Measurements from ENCODE around the gene LRTM2.

Gene LRTM2

DNA sequence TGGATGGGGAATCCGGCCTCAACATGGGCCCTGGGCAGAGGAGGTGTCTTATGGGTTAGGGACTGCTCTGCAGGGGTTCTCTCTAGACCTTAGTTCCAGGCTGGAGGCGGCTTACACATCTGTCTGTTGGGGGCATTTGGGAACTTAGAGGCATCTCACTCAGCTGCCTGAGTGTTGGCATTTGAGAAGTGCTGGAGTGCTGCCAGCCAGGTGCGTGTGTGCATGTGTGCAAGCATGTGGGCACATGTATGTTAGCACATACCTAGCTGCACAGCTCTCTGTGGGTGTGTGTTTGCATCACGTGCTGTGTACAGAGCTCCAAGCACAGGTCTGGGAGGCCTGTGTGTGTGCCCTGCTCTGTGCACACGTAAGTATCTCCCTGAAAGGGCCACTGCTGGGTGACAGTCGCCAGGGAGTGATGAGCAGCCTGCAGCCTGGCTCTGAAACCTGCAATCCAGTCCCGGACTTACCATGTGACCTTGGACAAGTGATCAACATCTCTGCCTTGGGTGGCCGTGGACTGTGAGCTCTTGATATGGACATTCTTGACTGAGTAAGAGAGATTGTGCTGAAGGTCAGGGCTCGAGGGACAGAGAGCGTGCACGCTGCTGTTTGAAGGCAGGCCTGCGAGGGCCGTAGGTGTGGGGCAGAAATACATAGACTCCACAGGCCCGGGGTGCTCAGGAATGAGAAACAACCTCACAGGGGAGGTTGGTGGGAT, 5.2 kb downstream of the LRTM2 start:
- ChIA-PET POLR2A (no interaction called here), CTCF (no interaction called here)
- TF ChIP-seq GLIS1 (tag by site-specific recombination; IDR thresholded peaks at IDR 0.05) (peak; percentile 72), ZNF600 (tag by site-specific recombination; IDR thresholded peaks at IDR 0.05) (no peak)
- Histone ChIP-seq H3K27ac (ENCODE audit: extremely low read depth, low read depth, low read length) (no peak overlapping the region), H3K36me3 (ENCODE audit: control insufficient read depth in 2 of 2, insufficient read depth in 1 of 2, low read length in 2 of 2) (no peaks in the 10 kb centered on the region), H3K4me1 (ENCODE audit: control insufficient read depth, insufficient read depth, low read length) (no peaks in the 10 kb centered on the region), H3K4me3 (ENCODE audit: low read depth, low read length) (no peak overlapping the region), H3K9me3 (ENCODE audit: control insufficient read depth, insufficient read depth, low read depth, low read length) (no peaks in the 10 kb centered on the region)

DNA sequence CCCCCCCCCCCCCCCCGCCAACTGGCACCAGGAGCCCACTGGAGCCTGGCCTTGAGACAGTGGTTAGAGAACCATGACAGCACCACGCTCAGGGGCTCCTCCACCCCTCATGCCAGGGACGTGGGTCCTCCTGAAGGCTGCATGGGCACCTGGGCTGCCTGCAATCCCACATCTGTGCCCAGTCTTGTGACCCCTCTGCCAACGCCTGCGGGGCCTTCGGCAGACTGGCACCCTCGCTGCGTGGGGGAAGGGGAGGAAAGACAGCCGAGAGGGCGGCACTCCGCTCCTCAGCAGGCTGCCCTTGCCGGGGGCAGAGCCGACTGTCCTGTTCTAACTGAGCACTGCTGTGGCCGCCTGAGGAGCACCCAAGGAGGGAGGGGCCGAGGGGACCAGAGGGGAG, 6.0 kb downstream of the LRTM2 start:
- CTCF ChIA-PET, result no interaction called here
- no peaks in the 10 kb centered on the region for H3K9me3 ChIP-seq (ENCODE audit: control insufficient read depth, insufficient read depth, low read depth, low read length)
- H3K4me3 ChIP-seq (ENCODE audit: low read depth, low read length), result no peak overlapping the region
- TF ChIP-seq ZNF791 (tag by site-specific recombination; IDR thresholded peaks at IDR 0.05) (no peak), ZNF202 (tag by site-specific recombination; IDR thresholded peaks at IDR 0.05; ENCODE audit: borderline replicate concordance) (no peak), GLIS2 (tag by site-specific recombination; IDR thresholded peaks at IDR 0.05) (no peak), ZXDB (tag by site-specific recombination; IDR thresholded peaks at IDR 0.05) (no peak), TRIM28 (IDR thresholded peaks at IDR 0.05; ENCODE audit: borderline replicate concordance, low read length) (no peak), ZNF366 (tag by site-specific recombination; conservative IDR thresholded peaks at IDR 0.05) (no peak), ZNF157 (tag by site-specific recombination; IDR thresholded peaks at IDR 0.05) (no peak), ZNF114 (tag by site-specific recombination; IDR thresholded peaks at IDR 0.05) (no peak), REPIN1 (tag by site-specific recombination; IDR thresholded peaks at IDR 0.05; ENCODE audit: low read depth) (no peak), ZNF701 (tag by site-specific recombination; IDR thresholded peaks at IDR 0.05) (no peak), ZNF660 (tag by site-specific recombination; IDR thresholded peaks at IDR 0.05) (no peak), ZBTB7A (tag by site-specific recombination; IDR thresholded peaks at IDR 0.05; ENCODE audit: low read depth) (no peak), ZNF561 (tag by site-specific recombination; IDR thresholded peaks at IDR 0.05; ENCODE audit: borderline replicate concordance) (no peak), ZNF121 (tag by site-specific recombination; IDR thresholded peaks at IDR 0.05) (no peak), YY2 (tag by site-specific recombination; IDR thresholded peaks at IDR 0.05) (no peak), SCRT1 (tag by site-specific recombination; IDR thresholded peaks at IDR 0.05; ENCODE audit: borderline replicate concordance) (no peak)
- TF ChIP-seq, protein P1, sequence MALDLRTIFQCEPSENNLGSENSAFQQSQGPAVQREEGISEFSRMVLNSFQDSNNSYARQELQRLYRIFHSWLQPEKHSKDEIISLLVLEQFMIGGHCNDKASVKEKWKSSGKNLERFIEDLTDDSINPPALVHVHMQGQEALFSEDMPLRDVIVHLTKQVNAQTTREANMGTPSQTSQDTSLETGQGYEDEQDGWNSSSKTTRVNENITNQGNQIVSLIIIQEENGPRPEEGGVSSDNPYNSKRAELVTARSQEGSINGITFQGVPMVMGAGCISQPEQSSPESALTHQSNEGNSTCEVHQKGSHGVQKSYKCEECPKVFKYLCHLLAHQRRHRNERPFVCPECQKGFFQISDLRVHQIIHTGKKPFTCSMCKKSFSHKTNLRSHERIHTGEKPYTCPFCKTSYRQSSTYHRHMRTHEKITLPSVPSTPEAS (tag by site-specific recombination; IDR thresholded peaks at IDR 0.05), result no peak
- TF ChIP-seq, protein P2, sequence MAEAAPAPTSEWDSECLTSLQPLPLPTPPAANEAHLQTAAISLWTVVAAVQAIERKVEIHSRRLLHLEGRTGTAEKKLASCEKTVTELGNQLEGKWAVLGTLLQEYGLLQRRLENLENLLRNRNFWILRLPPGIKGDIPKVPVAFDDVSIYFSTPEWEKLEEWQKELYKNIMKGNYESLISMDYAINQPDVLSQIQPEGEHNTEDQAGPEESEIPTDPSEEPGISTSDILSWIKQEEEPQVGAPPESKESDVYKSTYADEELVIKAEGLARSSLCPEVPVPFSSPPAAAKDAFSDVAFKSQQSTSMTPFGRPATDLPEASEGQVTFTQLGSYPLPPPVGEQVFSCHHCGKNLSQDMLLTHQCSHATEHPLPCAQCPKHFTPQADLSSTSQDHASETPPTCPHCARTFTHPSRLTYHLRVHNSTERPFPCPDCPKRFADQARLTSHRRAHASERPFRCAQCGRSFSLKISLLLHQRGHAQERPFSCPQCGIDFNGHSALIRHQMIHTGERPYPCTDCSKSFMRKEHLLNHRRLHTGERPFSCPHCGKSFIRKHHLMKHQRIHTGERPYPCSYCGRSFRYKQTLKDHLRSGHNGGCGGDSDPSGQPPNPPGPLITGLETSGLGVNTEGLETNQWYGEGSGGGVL (tag by site-specific recombination; IDR thresholded peaks at IDR 0.05), result no peak
- H3K27ac ChIP-seq (ENCODE audit: extremely low read depth, low read depth, low read length), result no peak overlapping the region
- no peaks in the 10 kb centered on the region for H3K4me1 ChIP-seq (ENCODE audit: control insufficient read depth, insufficient read depth, low read length)
- POLR2A ChIA-PET, result no interaction called here
- no peaks in the 10 kb centered on the region for H3K36me3 ChIP-seq (ENCODE audit: control insufficient read depth in 2 of 2, insufficient read depth in 1 of 2, low read length in 2 of 2)
